GM12865 (cell line): Measurements from ENCODE around the gene NFIX.

Source experiments
- DNase-seq: peaks from one replicate; pipeline ENCODE4 v3.0.0; 2010; ENCODE audit warnings: low read depth
- H3K4me3 ChIP-seq: 2 replicates; pipeline ENCODE4 v1.5.1; 2011; ENCODE audit warnings: mild to moderate bottlenecking, low read depth, low read length, control low read depth
- TF ChIP-seq, protein P1 (sequence below): IDR thresholded peaks from 2 replicates; pipeline ENCODE4 v1.5.1; 2011; ENCODE audit warnings: low read length, control low read depth, low read depth, inconsistent platforms; ENCODE audit not compliant: insufficient read depth; ENCODE audit errors: missing control alignments

The NFIX gene

DNA sequence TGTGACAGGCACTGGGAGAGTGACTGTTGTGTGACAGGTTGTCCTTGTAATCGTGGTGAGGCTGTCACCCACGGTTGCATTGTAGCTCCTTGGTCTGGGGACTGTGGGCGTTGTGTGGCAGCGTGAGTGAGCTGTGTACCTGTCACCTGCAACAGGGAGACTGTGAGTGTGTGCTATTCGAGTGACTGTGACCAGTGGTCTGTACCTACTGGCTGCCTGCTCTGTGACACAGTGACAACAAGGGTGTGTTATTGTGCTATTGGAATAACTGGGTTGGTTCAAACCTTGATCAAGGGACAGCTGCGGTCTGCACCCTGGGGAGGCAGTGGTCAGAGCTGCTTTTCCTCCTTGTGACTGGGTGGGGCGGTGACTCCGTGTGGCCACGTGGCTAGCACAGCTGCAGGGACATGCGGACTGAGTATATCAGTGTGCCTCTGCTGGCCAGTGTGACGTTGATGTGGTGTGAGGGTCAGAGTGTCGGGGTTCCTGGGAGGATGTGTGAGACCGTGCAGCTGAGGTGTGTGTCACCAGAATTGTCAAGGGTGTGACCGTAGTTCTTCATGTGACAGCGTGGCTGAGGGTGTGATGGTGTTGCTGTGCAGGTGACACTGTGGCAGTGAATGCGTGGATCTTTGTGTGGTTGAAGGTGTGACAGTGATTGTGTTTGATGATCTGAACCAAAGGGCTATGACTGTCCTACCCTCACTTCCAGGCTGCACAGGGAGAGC, 10.1 kb upstream of the NFIX start:
- TF ChIP-seq, protein P1, sequence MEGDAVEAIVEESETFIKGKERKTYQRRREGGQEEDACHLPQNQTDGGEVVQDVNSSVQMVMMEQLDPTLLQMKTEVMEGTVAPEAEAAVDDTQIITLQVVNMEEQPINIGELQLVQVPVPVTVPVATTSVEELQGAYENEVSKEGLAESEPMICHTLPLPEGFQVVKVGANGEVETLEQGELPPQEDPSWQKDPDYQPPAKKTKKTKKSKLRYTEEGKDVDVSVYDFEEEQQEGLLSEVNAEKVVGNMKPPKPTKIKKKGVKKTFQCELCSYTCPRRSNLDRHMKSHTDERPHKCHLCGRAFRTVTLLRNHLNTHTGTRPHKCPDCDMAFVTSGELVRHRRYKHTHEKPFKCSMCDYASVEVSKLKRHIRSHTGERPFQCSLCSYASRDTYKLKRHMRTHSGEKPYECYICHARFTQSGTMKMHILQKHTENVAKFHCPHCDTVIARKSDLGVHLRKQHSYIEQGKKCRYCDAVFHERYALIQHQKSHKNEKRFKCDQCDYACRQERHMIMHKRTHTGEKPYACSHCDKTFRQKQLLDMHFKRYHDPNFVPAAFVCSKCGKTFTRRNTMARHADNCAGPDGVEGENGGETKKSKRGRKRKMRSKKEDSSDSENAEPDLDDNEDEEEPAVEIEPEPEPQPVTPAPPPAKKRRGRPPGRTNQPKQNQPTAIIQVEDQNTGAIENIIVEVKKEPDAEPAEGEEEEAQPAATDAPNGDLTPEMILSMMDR, result no peak
- H3K4me3 ChIP-seq, result no peak overlapping the region
- DNase-seq, result peak; percentile 43

DNA sequence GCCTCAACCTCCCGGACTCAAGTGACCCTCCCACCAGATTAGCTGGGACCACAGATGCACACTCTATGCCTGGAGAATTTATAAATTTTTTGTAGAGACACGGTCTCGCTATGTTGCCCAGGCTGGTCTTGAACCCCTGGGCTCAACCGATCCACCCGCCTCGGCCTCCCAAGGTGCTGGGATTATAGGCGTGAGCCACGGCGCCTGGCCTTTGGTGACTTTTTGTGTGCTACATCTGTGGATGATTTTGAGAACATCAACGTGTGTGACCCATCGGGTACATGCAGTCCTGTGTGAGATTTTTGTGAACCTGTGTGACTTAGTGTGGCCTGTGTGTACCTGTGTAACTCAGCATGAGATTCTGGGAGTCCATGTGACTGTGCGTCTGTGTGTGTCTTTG, 8.5 kb upstream of the NFIX start:
- TF ChIP-seq, protein P1, result no peak
- DNase-seq, result no peak
- H3K4me3 ChIP-seq, result no peak overlapping the region

- no peak overlapping the region for H3K4me3 ChIP-seq
- TF ChIP-seq, protein P1, result no peak
- no peak for DNase-seq
Observed at GRCh38 chr19:12987190-12987589, 8.1 kb upstream of the NFIX start.

- TF ChIP-seq, protein P1, result no peak
- H3K4me3 ChIP-seq, result no peak overlapping the region
- DNase-seq, result no peak
Observed at GRCh38 chr19:12987781-12988180, 7.5 kb upstream of the NFIX start.

DNA sequence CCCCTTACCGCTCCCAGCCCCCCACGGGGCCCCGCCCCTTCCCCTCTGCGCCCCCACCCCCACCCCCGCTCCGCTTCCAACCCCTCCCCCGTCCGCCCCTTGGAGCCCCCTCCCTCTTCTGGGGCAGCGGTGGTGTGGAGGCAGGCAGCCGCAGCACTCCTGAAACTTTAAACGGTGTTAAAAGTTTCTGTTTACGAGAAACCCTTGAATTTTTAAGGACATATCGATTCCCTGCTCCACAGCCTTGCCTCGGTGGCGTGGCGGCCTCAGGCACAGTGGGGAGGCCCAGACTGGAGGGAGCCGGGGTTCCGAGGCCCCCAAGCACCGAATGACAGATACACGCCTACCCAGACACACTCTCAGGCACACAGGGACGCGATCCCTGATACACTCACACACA, 4.8 kb upstream of the NFIX start:
- DNase-seq, result no peak
- TF ChIP-seq, protein P1, result no peak
- no peak overlapping the region for H3K4me3 ChIP-seq

GRCh38 chr19:12990853-12991252, 4.4 kb upstream of the NFIX start:
- H3K4me3 ChIP-seq, result no peak overlapping the region
- DNase-seq, result no peak
- TF ChIP-seq, protein P1, result no peak

GRCh38 chr19:12991296-12991695, 4.0 kb upstream of the NFIX start:
- TF ChIP-seq, protein P1, result no peak
- no peak for DNase-seq
- H3K4me3 ChIP-seq, result no peak overlapping the region
